HS-5 (cell line): ENCODE data around the gene APEH.
"Not testable (repeated sequence)": the region's sequence is repeated elsewhere in the genome, so short reads cannot be mapped to it uniquely, and the experiment has no call there.

Experiments
- DNase-seq: peaks from one replicate; pipeline ENCODE4 v3.0.0-alpha.2; 2012; ENCODE audit warnings: low read depth

APEH gene

DNA sequence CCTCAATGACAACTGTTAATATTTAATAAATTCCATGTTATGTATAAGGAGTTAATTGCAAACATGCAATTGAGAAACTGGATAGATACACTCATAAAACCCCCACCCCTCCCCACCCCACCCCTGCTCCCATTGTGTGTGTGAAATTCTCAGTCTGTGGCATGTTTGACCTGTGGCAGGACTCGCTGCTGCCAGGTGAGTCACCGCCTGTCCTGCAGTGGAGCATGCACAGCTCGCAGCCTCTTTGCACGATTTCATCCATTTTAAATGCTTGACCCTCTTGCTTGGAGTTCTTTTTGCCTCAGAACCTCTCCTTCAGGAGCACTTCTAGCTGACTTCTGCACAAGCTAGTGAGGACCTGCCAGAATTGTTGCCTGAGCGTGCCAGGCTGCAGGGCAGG is 5.3 kb upstream of the APEH start:
- DNase-seq = no peak

DNA sequence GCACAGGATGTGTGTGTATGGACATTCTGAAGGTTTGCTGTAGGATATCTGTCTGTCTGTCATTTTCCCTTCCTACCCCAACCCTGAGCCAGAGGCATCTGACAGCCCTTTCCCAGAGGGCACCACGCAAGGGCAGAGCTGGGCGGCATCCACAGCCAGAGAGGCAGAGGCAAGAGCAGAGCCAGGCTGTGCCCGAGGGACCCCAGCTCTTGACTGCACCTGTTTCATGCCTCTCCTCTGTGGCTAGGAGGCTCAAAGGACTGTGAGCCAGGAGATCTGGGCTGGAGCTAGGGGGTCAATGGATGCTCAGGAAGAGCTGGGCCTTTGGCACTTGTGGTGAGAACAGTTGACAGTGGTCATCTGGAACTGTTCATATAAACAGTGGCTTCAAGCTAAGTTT is 4.8 kb upstream of the APEH start:
- DNase-seq = no peak

- DNase-seq = no peak
Measured at GRCh38 chr3:49670940-49671290, 3.2 kb upstream of the APEH start.

DNA sequence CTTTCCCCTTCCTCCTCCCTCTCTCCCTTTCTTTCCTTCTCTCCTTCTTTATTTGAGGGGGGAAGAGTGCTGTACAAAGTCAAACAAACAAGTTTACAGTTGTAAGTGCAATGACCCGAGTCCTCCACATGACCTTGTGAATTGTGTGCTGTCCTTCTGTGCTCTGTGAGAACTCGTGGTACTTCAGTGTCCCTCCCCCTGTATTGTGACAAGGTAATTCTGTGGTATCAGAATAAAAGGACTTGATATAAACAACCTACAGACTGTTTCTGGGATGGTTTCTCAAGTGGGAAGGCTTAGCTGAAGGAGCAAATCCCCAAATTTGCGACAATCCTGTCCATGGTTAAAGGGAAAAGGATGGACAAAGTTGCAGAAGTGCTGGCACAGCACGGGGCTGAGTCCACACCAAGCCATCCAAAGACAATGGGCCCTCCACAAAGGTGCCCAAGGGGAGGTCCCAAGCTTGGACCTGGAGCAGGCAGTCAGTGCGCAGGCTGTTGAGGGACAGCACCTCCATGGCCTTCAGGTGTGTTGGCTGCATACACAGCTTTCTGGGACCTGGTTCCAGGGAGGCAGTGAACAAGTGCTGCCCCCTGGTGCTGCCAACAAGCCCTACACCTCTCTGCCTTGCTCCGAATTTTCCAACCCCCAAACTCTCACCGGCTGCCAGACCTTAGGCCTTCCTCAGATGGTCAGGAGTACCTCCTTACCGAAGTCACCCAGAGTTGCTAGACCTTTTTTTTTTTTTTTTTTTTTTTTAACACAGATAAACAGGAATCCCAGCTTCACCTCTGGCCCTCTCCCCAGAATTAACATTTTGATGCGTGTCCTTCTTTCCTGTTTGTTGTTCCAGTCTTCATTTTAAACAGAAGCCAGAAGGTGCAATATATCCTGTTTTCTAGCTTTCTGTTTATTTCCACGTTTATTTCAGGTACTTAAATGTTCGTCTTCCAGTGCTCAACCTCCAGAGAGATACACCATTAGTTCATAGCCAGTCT is 2.6 kb upstream of the APEH start:
- DNase-seq = peak; percentile 20

- DNase-seq = peak; percentile 8
Measured at GRCh38 chr3:49673121-49673714, 933 bp upstream of the APEH start.

DNA sequence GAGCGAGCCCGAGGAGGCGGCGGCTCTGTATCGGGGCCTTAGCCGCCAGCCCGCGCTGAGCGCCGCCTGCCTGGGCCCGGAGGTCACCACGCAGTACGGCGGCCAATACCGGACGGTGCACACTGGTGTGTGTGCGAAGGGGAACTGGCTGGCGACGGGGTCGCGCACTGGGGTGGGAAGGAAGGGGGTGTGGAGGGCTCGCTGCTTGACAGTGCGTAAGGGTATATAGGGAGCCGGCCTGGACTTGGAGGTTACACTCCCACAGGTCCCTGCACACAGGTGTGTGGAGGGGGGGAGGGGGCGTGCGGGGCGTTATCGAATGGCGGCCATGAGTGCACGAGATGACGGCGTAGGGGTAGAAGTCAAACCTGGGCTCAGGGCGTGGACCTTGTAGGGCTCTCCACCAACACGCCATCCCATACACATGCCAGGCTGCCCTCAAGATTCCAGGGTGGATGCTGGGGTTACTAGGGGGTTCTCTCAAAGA is 389 bp downstream of the APEH start:
- DNase-seq = no peak

- DNase-seq = no peak
Measured at GRCh38 chr3:49675912-49676311, 1.8 kb downstream of the APEH start.

GRCh38 chr3:49680493-49681231 is 6.5 kb downstream of the APEH start:
- DNase-seq = no peak

- no peak for DNase-seq
Measured at GRCh38 chr3:49681232-49681522, 7.0 kb downstream of the APEH start.

DNA sequence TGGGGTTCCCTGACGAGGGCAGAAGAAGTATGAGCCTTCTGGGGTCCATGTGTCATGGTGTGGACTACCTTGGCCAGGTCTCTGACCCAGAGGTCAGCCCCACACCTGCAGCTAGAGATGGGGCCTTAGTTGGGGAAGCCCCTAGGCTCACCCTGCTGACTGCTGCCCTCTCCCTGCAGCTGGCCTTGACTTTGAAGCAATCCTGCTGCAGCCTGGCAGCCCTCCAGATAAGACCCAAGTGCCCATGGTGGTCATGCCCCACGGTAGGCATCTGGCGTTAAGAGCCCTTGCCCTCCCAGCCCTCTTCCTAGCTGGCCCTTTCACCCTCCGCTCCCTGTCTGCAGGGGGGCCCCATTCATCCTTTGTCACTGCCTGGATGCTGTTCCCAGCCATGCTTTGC is 7.4 kb downstream of the APEH start:
- no peak for DNase-seq

DNA sequence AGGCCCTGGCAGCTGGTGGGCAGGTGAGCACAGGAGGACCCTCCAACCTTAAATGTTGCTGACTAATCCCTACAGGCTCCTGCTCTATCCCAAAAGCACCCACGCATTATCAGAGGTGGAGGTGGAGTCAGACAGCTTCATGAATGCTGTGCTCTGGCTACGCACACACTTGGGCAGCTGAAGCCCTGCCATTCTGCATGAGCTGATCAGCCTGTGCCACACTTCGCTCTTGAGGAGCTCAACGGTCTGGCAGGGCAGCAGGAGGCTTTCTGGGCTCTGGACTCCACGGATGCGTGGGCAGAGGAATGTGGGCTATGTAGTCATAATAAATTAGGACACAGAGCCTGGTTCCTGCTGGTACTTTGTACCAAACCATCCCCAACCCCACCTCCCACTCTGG is 9.0 kb downstream of the APEH start:
- no peak for DNase-seq

DNA sequence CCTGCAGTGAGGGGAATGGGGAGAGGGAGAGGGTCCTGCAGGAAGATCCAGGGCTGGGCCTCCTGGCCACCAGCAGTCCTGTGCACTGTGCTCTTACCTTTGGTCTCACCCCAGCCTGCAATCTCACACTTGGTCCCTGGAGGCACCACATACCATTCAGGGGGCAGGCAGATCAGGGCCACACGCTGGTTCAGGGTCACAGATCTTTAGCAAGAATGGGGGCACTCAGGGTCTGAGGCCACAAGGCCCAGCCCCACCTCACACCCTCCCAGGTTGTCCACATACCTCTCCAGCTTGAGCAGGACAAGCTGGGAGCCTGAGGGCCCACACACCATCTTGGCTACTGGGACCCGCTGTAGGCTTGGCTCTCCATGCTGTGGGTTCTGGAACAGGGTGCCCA is 10.3 kb downstream of the APEH start:
- not testable (repeated sequence) for DNase-seq

GRCh38 chr3:49685103-49685502 is 11.0 kb downstream of the APEH start:
- DNase-seq = not testable (repeated sequence)

DNA sequence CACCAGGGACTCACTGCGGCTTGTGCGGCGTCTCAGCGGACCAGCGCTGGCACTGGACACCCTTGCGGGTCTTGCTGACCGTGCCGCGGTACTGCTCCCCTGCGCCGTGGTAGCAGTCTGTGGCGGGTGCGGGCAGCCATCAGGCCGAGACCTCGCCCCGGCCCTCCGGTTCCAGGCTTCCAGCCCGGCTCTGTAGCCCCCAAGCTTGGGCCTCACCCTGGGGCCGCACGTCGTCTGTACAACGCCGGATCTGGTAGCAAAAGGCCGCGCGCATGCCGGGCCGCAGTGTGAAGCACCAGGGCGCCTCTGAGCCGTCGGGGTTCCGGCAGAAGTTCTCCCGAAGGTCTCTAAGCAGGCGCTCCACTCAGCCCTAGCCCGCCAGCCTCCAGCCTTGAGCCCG is 11.7 kb downstream of the APEH start:
- DNase-seq = not testable (repeated sequence)

DNA sequence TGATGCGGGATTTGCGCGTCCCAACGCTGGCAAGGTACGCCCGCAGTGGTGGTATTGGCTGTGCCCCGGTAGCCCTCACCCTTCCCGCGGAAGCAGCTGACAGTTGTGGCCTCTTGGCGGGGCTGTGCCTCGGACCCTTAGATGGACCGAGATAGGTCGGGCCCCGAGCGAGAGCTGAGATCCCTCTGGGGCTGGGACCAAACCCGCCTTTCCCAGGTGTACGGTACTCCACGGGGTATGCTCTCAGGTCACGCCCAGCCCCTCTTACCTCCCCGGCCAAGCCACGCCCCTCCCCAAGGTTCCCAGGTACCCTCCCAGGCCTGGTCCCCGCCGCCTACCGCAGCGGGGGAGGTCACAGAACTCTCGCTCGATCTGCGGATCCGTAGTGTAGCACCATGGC is 12.2 kb downstream of the APEH start:
- DNase-seq = not testable (repeated sequence)

DNA sequence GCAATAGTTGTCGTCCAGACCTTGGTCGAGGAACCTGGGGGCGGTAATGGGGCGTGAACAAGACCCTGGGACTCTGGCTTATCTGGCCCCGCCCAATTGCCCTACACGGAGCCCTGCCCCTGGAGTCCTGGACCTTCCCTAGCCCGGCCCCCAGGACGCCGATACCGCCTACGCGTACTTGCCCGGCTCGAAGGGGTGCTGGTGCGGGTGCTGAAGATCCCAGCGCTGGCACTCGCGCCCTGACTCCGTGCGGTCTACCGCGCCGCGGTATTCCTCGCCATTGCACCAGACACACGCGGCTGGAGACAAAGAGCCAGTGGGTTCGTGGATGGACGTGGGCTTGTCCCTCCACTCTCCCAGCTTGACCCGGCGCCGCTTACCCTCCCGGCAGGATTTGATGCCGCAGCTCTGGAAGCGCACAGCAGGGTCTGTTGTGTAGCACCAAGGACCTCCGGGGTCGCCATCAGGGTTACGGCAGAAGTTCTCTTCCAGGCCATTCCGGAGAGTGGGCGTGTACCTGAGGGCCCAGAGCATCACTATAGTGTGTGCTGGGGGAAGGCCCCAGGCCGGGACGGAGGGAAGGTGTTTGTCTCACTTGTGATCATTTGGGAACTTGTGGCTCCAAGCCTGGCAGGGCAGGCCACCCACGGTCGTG is 12.7 kb downstream of the APEH start:
- DNase-seq = not testable (repeated sequence)

- not testable (repeated sequence) for DNase-seq
Measured at GRCh38 chr3:49687424-49687795, 13.3 kb downstream of the APEH start.

DNA sequence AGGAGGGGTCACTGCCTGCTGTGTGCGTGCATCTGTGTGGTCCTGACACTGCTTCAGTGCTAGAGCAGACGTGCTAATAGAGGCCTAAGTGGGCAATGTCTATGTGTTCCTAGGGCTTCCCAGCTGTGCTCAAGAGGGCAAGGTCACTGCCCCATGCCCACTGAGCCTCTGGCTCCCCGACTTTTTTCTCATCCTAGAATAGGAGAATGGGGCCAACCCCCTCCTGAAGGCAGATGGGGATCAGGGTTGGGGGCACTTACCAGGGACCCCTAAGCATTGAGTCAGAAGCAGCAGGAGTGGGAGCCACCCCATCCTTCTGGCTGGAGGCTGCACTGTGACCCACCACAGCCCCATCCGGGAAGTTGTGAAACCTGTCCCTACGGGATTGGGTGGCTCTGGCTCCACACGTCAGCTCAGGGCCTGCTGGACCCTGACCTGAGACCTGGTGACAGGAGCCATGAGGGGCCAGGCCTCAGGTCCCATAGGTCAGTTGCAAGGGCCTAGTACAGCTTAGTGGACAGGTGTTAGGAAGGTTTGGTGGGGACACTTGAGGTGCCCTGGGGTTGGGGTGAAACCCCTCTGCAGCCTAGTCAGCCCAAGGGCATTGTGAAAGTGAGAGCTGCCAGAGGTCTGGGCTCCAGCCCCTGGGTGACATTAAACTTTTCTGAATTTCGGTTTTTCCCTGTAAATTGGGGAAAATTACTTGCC is 14.3 kb downstream of the APEH start:
- not testable (repeated sequence) for DNase-seq

GRCh38 chr3:49689046-49689907 is 15.1 kb downstream of the APEH start, which contains the start of the genes MST1 and RNF123:
Gene MST1 (minus strand): TSS chr3:49689474. CDS start chr3:49688691, 783 bp downstream.
Gene RNF123 (plus strand): TSS chr3:49689557. CDS start chr3:49691166, 1,609 bp downstream.
- peak; percentile 60 for DNase-seq

DNA sequence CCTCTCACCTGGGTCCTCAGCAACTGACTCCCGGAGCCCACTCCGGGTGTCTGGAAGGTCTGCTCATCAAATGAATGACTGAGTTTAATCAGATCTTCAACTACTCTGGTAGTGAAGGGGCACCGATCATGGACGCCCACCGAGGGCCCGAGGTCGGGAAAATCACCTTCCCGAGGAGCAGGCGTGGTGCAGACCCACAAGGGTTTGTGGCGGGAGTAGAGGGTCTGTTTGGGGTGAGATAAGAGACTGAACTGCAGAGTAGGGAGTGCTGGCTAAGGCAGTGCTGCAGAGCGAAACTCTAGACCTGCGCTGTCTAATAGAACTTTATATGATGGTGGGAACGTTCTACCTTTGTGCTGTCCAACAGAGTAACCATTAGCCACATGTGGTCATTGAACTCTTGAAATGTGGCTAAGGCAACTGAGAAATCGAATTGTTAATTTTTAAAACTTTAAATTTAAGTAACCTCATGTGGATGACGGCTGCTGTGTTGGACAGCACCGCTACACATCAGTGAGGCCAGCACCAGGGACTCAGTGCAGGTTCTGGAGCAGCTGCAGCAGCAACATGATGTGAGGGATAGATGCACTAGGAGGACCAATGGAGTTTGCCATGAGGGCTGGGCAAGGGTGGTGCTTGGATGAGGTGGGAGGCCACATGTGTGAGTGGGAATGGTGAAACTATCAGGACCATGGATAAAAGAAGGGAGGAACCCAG is 15.9 kb downstream of the APEH start:
- not testable (repeated sequence) for DNase-seq
